ENCODE data around the gene PDE9A.

The PDE9A gene

DNA sequence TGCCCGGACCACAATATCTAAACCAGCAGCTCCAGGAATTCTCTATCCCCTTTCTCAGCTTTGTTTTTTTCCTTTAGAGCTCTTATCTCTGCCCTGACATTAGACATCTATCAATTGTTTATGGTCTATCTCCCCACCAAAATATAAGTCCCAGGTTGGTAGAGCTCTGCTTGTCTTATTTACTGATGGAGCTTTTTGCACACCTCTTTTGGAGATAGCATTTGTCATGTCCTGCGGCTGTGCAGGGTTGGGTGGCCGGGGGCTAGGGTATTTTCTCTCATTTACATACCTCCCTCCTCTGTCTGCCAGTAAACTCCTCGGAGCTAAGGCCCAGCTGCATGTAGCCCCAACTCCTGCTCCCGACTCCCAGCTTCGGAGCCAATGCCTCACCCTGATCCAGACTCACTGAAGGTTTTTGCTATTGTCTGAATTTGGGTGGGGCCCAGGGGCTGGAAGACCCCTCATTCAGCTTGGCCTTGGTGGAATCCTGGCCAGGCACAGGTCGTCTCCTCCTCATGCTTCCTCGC, 11.1 kb upstream of the PDE9A start:
- DNase-seq (ENCODE audit: low spot score): no peak

DNA sequence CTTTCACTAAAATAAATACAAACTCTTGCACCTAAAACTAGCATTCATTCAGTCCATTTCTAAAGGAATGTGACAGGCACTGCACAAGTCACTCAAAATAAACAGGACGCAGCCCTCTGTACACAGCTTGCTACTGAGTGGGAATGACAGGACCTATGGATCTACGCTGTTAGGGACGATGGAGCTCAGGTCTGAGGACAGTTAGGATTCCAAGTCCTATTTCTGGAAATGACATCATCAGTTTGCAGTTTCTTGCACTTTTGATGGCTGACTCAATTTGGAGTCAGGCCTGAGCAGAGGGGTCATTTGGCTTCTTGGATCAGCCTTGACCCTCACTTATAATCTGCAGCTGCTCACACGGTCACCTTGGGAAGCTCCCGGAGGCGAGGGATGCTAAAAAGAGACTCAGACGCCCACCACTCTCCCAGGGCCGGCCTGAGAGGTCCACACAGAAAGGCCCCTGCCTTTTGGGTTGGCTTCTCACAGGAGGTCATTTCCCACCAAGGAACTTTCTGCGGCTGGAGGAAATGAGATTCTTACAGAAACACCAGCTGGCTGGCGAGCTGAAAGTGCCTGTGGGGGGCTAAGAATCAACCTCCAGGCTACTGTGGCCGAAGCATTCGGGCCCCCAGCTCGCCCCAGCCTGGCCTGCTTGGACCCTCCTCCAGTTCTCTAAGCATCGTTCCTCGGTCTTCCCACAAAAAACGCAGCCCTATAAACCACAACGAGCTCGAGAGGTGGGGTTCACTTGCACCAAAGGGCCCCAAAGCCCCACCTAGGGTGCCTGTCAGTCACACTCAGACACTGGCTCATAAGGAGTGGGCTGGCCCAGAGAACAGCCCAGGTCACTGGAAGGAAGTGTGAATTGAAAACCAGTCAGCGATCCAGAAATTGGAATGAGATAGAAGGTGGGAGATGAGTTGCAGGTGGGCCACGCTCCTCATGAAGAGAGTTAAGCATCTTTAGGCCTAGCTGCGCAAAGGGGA, 8.9 kb upstream of the PDE9A start:
- DNase-seq (ENCODE audit: low spot score): no peak

DNA sequence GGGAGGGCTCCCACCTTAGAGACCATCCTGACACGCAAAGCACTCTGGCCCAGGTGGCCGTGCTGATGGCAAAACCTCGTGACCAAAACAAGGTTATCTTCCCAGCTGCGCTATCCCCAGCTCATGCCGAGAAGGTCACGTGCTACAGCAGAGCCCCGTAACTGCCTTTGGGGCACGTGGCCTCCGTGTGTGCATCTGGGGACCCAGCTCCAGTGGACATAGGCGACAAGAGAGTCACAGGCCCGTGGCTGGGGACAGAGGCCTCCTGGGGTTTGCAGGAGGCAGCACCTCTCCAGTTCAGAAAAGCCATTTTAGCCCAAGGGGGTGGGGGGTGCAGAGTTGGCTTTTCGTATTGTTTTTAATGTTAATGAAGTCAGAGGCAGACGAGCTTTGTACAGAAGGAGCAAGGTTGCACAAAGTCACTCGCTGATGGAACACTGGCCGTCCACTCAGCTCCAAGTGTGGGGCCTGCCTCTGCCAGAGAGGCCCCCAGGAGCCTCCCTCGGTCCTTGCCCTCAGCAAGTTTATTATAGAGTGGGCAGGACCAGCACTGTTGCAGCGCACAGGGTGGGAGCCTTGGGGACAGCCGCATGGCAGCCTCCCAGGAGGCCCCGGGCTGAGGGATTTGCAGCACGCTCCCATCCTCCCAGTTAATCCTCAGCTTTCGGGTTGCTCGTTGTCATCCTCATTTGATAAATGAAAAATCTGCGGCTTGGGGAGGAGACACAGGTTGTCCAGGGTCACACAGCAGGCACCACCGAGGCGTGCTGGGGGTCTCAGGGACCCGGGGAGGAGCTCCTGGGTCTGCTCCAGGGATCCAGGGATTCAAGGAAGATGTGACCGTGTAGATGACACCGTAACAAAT, 8.0 kb upstream of the PDE9A start:
- no peak for DNase-seq (ENCODE audit: low spot score)

DNA sequence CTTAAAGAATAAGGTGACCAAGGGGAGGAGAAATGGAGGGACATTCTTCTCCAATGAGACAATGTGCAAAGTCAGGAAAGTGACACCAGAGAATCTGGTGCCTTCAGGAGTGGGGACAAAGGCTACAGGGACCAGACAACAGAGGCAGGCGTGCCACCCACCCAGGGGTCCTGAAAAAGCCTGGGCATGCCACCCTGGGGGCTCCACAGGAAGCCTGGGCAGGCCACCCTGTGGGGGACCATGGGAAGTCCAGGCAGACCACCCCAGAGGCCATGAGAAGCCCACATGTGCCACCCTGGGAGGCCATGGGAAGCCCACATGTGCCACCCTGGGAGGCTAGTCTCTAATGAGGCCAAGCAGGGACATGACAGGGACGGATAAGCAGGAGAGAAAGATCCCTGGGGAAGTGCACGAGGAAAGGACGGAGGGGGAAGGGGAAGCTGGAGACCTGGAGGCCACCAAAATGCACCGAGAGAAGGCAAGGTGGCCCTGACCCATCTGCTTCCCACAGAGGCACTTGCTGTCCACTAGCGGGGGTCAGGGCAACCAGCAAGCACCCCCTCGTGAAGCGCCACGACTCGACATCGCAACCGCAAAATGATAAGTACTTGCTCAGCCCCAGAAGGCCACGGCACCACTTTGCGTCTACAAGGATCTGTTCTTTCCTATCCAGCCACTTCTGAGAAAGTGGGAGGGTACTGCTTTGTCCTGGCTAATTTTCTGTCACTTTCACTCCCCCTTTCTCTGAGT, 7.2 kb upstream of the PDE9A start:
- no peak for DNase-seq (ENCODE audit: low spot score)

DNA sequence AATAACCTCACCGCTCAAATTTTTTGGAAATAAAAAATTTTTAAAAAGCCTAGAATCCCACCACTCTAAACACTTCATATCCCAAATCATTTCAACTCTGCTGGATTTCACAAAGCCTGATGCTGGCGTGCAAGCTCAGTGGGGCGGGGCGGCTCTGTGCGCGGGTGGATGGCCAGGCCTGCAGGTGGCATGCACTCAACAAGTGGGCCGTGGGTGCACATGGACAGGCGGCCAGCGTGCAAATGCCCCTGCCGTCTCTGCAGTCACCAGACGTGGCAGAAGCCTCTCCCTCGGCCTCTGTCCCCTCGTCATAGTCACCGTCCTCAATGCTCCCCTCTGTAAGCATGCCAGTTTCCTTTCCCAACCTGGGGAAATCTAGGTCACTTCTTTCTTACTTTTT, 6.6 kb upstream of the PDE9A start:
- no peak for DNase-seq (ENCODE audit: low spot score)

DNA sequence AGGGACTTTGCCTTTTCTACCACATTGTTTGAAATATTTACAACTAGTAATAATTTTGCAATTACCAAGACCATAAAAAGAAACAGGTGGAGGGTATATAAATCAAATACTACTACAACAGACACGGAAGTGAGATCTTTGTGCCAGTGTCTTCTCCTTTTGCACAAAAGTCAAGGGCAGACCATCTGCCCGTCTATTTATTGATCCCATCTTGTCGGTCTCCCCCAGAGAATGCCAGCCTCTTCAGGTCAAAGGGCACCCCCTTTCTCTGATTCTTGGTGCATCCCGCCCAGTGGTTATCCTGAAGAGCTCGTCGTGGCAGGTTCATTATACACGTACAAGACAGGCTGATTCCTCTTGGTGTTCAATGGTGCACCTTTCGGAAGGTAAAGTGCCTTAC, 4.8 kb upstream of the PDE9A start:
- DNase-seq (ENCODE audit: low spot score): no peak

DNA sequence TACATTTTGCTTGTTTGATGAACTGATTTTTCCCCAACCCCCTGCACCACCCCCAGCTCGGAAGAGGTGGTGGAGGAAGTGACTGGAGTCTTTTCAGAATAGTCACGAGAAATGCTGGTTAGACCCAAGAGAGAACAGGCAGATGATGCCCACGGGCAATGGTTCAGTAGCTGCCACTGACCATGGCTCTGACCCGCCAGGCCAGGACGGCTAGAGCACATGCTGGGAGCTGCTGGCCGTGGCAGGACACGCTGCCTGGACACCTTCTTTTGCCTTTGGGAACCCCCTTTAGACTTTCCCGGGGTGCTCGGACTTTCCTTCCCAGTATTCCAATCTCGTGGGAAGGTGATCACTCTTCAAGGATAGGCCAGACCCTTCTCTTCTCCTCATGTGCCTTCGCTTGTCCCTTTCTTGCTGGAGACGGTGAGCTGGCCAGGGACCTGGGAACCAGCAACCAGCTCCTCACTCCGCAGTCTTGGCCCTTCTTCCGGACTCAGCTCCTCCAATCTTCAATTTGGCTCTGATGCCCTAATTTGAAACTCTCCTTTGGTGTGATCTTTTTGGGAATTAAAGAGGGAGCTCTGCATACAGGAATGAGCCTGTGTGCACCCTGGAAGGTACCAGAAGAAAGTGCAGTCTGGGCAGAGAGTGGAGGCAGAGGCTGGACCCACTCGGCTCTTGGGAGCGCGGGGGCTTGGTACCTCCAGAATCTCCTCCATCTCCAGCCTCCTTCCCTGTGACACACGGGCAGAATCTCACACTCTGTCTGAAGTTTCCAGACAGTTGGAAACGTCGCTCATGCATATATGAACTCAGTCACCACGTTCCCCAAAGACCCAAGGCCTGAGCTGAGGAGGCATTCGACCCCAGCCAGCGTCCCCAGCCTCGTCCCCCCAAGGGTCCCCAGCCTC, 4.0 kb upstream of the PDE9A start:
- no peak for DNase-seq (ENCODE audit: low spot score)

DNA sequence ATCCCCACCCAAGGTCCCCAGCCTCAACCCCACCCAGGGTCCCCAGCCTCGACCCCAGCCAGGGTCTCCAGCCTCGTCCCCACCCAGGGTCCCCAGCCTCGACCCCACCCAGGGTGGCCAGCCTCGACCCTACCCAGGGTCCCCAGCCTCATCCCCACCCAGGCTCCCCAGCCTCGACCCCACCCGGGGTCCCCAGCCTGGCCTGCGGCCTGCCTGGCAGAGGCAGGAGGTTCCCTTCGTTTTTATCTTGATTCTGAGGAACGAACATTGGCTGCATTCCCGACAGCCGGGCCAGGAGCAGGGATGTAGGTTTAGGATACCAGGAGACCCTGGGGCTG, 3.4 kb upstream of the PDE9A start:
- DNase-seq (ENCODE audit: low spot score): no peak

DNA sequence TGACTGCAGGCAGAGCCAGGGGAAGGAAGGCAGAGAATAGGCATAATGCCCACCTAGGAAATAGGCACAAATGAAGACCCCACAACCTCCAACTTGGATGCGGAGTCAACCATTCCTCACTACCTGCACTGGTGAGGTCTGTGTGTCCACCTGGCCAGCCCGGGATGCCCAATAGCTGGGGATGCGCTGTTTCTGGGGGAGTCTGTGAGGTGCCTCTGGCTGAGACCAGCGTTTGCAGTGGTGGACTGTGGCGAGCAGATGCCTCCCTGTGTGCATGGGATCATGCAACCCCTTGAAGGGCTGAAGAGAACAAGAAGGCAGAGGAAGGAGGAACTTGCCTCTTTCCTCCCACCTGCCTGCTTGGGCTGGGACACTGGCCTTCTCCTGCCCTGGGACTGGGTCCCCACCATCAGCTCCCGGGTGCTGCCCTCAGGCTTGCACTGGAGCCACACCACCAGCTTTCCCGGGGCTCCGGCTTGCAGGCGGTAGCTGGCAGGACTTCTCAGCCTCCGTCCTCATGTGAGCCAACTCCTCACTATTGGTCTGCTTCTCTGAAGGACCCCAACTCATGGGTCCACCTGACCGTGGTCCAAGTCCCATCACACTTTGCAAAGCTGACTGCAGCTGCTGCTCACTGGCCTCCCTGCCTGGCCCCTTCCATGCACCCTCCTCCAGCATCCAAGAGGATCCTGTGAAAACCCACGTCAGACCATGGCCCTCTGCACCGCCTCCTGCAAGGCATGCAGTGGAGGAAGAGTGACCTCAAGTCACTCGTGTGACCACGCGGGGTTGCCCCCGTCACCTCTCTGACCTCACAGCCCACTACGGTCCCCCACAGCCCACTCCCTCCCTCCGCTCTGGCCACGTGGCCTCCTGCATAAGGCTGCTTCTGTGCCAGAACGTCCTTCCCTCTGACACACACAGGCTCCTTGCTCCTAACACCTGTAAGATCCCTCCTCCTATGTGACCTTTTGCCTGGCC, 2.7 kb upstream of the PDE9A start:
- no peak for DNase-seq (ENCODE audit: low spot score)

DNA sequence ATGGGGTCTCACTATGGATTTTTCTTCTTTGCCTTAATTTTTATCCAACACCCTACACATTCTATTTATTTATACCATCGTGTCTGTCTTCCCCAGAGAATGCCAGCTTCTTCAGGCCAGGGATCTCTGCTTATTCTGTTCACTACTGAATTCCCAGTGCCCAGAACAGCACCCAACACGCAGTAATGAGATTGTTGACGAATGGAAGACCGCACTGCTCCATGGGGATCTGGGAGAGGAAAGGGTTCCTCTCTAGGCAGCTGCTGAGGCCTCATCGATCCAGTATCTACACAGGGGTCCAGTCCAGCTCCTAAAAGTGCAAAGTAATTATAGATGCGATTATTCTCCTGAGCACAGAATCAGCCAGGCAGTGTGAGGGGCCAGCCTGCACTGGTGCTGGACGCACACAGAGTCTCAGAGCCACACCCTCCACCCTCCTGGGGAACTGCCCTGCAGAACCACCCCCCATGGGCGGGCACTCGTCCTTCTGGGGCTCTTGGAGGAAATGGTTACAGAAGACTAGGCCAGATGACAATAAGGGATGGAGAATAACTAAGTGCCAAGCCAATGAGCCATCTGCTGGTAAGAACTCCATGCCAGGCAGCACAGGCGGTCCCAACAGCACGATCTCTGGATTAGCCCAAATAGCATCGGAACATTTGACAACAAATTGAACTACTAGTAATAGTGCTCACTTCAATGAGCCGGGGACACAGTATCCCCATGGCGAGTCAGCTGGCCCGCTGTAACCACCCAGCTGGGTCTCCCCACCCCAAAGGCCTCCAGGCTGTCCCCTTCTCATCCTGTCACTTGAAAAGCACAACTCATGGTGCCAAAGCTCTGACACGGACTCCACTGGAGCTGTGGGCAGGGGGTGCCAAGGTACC, 1.7 kb upstream of the PDE9A start:
- no peak for DNase-seq (ENCODE audit: low spot score)

DNA sequence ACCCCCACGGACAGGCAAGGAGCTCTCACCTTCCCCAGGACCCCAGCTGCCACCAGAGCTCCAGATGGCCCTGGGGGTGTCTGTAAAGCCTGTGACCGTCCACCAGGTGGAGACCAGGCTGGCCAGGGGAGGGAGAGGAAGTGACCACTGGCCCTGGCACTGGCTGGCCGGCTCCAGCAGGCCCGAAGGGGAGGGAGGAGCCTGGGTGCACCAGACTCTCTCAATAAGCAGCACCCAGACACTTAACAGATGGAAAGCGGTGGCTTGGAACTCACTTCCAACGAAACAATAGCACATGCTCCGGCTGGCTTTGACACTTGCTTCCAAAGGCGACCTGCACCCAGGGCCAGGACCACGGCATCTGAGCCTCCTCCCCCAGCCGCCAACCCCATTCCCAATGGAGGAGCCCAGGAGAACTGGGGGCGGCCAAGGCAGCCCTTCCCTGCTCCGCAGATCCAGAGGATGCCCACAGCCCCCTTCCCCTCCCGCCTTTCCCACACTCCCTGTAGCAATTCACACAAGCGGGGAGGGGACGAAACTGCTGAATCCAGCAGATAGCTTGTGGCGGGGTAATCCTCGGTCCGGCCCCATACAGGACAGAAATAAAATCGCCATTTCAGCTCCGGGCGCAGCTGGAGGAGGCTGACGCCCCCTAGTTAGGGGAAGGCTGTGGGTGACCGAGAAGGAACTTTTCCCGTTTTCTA, 742 bp upstream of the PDE9A start:
- DNase-seq (ENCODE audit: low spot score): no peak

DNA sequence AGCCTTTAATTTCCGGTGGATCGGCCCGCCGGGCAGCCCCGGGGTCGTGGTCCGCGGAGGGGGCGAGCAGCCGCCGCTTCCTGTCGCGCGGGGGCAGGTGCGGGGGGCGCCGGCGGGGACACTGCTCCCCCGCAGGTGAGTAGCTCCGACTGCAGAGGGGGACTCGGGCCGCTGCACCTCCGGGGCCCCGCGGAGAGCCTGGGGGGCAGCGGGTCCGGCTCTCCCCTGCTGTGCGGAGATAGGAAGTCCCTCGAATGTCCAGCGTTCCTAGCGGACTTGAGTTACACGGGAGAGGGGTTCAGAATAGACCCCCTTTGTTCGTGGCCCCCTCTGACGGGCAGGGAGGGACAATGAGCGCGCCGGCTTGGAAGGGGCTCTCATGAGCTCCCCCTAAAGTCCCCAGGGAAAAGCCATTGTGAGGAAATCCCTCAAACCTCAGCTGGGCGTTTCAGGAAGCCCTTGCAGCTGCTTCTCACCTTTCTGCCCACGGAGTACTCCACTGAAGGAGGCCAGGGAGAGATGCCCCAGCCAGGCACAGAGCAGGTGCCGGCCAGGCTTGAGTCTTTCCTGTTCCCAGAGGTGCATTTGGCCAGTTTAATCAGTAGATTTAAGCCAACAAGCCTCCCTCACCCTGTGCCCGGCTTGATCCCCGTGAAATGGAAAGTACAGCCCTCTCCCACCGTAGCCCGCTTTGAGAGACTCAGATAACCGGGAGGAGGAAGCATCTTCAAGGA, 925 bp downstream of the PDE9A start:
- DNase-seq (ENCODE audit: low spot score): no peak

DNA sequence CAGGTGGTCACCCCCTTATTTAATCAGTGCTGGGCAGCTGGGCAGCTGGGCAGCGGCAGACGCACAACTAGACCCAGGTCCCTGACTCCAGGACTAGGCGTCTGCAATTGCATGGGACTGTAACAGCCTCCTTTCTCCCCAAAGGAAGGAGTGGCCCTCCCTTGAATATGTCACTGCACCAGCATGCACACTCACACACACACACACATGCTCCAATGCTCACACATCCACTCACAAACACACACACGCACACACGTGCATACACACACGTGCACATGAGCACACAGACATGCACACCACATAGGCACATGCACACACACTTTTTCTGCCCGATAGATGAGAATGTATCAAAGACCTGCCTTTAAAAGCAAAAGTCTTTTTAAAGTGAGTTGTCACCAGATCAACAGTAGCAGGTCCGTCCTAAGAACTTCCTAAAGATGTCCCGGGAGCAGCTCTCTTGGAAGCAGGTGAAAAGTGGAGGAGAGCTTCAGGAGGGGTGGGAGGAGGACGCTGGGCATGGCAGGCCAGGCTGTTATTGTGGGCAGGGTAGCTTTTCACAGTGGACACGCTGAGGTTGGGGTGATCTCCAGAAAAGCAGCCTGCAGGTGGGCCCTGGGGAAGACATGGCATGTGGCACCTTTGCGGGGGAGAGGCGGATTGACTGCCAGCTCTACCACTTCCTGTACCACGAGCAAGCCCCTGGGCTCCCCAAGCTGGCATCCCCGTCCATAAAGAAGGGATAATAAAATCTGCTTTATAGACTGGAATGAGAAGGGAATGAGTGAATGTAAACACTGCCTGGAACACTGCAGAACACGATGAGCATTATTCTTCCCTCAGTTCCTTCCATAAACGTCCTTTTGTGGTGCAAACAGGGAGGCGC, 1.7 kb downstream of the PDE9A start:
- DNase-seq (ENCODE audit: low spot score): no peak

DNA sequence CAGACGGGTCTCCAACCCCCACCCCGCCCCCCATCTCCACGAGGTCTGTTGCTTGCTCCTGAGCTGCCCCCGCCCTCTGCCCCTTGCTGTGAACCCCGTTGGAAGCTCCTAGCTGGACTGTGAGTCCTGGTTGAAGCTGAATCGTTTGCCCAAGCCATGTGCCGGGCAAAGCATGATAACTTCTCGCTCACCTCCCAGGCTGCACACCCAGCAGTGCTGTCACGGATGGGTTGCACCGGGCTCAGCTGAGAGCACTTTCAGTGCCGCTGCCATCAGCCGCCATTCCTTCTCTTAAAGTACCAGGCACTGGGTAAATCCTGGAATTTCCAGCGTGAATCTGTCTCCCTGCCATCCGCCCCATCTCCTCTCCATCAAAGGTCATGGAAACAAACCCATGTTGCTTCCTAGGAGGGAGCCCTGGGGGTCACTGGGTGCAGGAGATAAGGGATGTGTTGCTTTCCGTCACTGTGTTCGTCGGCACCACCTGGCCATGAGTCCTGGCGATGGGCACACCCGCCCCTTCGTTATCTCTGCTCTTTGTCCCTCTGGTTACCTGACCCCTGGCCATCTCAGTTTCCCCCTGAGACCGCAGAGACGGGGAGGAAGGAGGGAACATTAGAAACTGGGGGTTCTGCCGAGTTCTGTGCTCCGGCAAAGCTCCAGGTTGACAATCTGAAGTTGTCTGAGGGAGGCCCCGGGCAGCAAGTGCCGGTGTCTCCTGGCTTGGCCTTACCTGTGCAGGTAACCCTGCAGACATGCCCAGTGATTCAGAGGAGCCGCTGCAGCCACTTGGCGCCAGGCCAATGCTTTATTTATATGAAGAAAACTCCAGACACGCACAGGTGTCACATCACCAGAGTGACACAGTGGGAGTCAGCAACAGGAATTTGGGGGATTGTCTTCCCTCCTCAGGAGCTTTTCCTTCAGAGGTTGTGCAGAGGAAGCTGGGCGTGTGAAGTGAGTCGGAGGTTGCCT, 2.7 kb downstream of the PDE9A start:
- DNase-seq (ENCODE audit: low spot score): no peak

DNA sequence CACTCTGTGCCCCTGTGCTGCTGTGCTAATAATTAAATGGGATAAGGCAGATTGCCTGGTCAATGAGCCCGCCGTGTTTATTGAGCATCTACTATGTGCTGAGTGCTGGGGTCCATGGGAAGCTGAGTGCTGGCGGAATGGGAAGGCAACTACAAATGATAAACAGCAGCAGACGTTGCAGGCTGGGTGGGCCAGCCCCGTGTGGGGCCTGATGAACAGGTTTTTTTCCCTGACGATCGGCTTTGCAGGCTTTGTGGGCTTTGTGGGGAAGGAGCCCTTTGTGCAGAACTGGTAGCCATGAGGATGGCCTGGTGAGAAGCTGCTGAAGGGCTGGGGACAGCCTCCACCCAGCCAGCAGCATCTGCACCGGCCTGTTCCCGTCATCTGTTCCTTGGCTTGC, 3.5 kb downstream of the PDE9A start:
- no peak for DNase-seq (ENCODE audit: low spot score)
